Left lung (tissue), 10 donors: ENCODE measurements around the gene SLC48A1. TPM values are rescaled to one million over a fixed set of nuclear protein-coding genes. Genes with fewer than 3 reads are reported as not detected.

Experiments used
- ATAC-seq: fragments of 200-7000 bp; cut with Tn5 transposase; one replicate; pipeline ENCODE4 v1.9.1; 2020; ENCODE audit warnings: moderate library complexity
- DNase-seq, 4 donors: peaks; one replicate each; pipeline ENCODE4 v3.0.0-alpha.2; 2013 to 2020
- H3K27ac ChIP-seq, 2 donors: fragments of 200-600 bp; sonication (generic) in 1 of 2; one replicate each; pipeline versions ENCODE4 v1.5.0 to v1.8.0; 2020 to 2021
- H3K27me3 ChIP-seq, 2 donors: fragments of 200-600 bp; sonication (generic) in 1 of 2; one replicate each; pipeline versions ENCODE4 v1.5.0 to v1.8.0; 2020 to 2021
- H3K36me3 ChIP-seq, 2 donors: fragments of 200-600 bp; sonication (generic) in 1 of 2; one replicate each; pipeline versions ENCODE4 v1.5.0 to v1.8.0; 2020 to 2021
- H3K4me1 ChIP-seq, 2 donors: fragments of 200-600 bp; one replicate each; pipeline ENCODE4 v1.8.0; 2021
- H3K4me3 ChIP-seq, 2 donors: fragments of 200-600 bp; sonication (generic) in 1 of 2; one replicate each; pipeline versions ENCODE4 v1.5.0 to v1.8.0; 2020 to 2021; ENCODE audit warnings: mild to moderate bottlenecking in 1 of 2
- H3K9me3 ChIP-seq, 2 donors: fragments of 200-600 bp; sonication (generic) in 1 of 2; one replicate each; pipeline versions ENCODE4 v1.5.0 to v1.8.0; 2020 to 2021
- intact Hi-C, 2 donors: fragments of 100-400 bp; cut with DNase I; formaldehyde crosslinking; loops; one replicate each; pipeline versions ENCODE4 v1.11.2 to v1.14.2; 2022
- polyA plus RNA-seq, 6 donors: library from polyadenylated mRNA; unstranded; fragments of 120-200 nt; gene quantifications; one replicate each; pipeline ENCODE4 v1.2.1, GENCODE V29; 2013; ENCODE audit not compliant: insufficient read length in 6 of 6
- total RNA-seq, 2 donors: library from RNA; stranded (reverse); fragmentation: NEBNext Ultra II Directional; extraction: Animal tissue kit (Norgen Biotek cat#: 25700); gene quantifications; one replicate each; pipeline ENCODE4 v1.2.1, GENCODE V29; 2021
- TF ChIP-seq, protein P1 (sequence below), 2 donors: fragments of 200-600 bp; sonication (generic) in 1 of 2; IDR thresholded peaks; one replicate each; pipeline versions ENCODE4 v1.5.0 to v1.8.0; 2021; ENCODE audit warnings: antibody characterized with exemption in 2 of 2
- donor health status: DM: no; HTN: yes; CAD: no.
- donor health status: DM: no; HTN: no; CAD: no.

The SLC48A1 gene
- total and polyA plus RNA-seq, 8 donors, result 14.9 to 38.6 (median 18.3) TPM

DNA sequence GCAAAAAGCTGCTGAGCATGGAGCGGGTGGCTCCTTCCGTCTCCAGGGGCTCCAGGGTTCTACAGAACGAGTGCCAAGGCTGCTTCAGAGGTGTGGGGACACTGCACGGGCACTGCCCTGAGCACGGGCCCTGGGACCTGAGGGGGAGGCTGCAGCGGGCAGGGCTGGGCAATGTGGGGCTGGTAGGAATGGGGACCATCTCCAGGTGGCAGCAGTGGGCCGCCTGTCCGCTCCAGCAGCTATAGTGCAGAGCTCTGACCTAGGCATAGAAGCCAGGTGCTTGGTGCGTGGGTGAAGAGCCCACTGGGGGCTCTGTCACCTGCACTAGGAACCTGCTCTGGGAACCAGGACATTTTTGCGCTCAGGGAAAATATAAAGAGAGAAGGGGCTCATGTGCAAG is 24.4 kb downstream of the SLC48A1 start:
- H3K36me3 ChIP-seq, result peaks cover 3 to 66% of the 10 kb centered on the region in 2 donors

DNA sequence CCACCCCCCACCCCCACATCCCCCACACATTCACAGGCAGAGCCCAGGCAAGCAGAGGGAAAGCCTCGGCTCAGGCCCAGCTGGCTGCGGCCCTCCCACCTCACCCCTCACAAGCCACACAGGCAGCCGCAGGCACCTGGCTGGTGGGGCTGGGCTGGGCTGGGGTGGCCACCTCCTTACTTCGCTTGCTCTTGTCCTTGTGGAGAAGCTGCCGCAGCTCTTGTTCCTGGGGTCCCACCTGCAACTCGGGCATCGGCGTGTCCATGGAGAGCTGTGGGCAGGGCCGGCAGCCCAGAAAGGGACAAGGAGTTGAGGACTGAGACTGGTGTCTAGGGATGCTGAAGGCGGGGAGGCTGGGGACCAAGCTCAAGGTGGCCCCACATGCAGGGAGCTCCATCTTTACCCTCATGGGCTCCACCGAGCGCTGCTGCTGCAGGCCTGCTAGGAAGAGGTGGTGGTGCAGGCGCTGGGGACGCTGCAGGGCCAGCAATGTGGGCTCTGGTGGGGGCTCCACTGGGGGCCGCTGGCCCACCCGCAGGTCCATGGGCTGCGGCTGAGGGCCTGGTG is 25.4 kb downstream of the SLC48A1 start:
- H3K27me3 ChIP-seq, result no peaks in the 10 kb centered on the region
- ATAC-seq (no peak), DNase-seq (peak in 1 of 4 donors; percentile 60)
- H3K27ac ChIP-seq, result no peak overlapping the region
- peaks cover 3 to 56% of the 10 kb centered on the region in 2 donors for H3K36me3 ChIP-seq
- no peaks in the 10 kb centered on the region for H3K9me3 ChIP-seq
- peaks cover 32 to 45% of the 10 kb centered on the region in 2 donors for H3K4me1 ChIP-seq
- intact Hi-C loops, result loop anchor here in 1 of 2 donors (5.0 kb wide), 1 partner anchor 39 kb away; no protein-coding TSS in a partner anchor
- TF ChIP-seq, protein P1, sequence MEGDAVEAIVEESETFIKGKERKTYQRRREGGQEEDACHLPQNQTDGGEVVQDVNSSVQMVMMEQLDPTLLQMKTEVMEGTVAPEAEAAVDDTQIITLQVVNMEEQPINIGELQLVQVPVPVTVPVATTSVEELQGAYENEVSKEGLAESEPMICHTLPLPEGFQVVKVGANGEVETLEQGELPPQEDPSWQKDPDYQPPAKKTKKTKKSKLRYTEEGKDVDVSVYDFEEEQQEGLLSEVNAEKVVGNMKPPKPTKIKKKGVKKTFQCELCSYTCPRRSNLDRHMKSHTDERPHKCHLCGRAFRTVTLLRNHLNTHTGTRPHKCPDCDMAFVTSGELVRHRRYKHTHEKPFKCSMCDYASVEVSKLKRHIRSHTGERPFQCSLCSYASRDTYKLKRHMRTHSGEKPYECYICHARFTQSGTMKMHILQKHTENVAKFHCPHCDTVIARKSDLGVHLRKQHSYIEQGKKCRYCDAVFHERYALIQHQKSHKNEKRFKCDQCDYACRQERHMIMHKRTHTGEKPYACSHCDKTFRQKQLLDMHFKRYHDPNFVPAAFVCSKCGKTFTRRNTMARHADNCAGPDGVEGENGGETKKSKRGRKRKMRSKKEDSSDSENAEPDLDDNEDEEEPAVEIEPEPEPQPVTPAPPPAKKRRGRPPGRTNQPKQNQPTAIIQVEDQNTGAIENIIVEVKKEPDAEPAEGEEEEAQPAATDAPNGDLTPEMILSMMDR (IDR thresholded peaks at IDR 0.05), result no peak
- no peak overlapping the region for H3K4me3 ChIP-seq

More for the DNA sequence above, 24.4 kb downstream of the SLC48A1 start:
- intact Hi-C loops, result loop anchor here in 1 of 2 donors (5.0 kb wide), 1 partner anchor 40 kb away; no protein-coding TSS in a partner anchor
- peaks cover 22 to 35% of the 10 kb centered on the region in 2 donors for H3K4me1 ChIP-seq
- DNase-seq (no peak), ATAC-seq (peak; percentile 15)
- H3K9me3 ChIP-seq, result no peaks in the 10 kb centered on the region
- no peak overlapping the region for H3K27ac ChIP-seq
- H3K27me3 ChIP-seq, result no peaks in the 10 kb centered on the region
- TF ChIP-seq, protein P1 (IDR thresholded peaks at IDR 0.05), result peak in 1 of 2 donors; percentile 12
- no peak overlapping the region for H3K4me3 ChIP-seq

DNA sequence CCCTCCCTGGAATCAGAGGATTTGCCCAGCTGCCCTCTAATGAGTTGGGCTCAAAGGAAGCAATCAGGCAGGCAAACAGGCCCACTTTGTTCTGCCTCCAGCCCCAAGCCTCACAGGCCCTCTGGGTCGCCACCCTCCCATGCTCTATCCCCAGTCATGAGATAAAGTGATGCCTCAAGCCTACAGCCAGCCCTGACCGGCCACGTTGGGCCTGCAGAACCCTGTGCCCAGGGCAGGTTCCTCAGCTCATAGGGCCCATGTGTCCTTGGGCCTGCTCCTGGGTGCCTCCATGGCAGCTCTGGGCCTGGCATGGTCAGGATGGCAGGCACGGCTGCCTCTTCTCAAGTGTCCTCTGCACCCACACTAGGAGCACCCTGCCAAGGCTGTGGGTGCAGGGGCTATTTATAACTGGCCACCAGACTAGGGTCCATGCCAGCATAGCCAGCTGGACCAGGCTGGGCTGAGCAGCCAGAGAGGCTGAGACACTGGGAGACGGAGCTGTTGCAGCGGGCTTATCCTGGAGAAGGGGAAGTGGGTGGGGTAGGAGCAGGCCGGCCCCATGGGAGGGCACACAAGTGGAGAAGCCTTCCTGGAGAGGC is 26.4 kb downstream of the SLC48A1 start:
- Histone ChIP-seq H3K9me3 (no peaks in the 10 kb centered on the region), H3K27ac (peak overlapping the region in 1 of 2 donors; percentile 20), H3K4me3 (no peak overlapping the region), H3K4me1 (peaks cover 42 to 55% of the 10 kb centered on the region in 2 donors), H3K27me3 (no peaks in the 10 kb centered on the region), H3K36me3 (peaks cover 3 to 46% of the 10 kb centered on the region in 2 donors)
- intact Hi-C loops, result loop anchor here in 1 of 2 donors (5.0 kb wide), 1 partner anchor 38 kb away; no protein-coding TSS in a partner anchor
- DNase-seq (peak in 1 of 4 donors; percentile 84), ATAC-seq (peak; percentile 48)
- TF ChIP-seq, protein P1 (IDR thresholded peaks at IDR 0.05), result no peak

DNA sequence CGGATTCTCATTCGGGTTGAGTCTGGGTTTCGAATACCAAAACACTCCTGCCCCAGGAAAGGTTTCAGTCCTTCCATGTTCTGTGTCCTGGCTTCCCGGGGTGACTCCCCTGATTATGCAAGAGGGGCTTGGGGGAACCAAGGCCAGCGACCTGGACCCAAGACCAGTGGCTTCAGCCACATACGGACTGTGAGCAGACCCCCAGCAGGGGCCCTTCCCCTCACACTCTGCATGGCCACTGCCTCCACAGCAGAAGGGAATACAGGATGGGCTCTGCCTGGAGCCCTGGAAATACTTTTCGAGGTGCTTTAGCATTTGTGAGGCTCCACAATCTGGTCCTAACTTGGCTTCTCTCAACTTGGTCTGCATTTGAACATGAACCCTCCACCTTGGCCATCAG is 27.5 kb downstream of the SLC48A1 start:
- Histone ChIP-seq H3K27me3 (no peaks in the 10 kb centered on the region), H3K4me1 (peaks cover 48 to 66% of the 10 kb centered on the region in 2 donors), H3K27ac (peak overlapping the region in 1 of 2 donors; percentile 87), H3K9me3 (no peaks in the 10 kb centered on the region), H3K36me3 (peaks cover 3 to 41% of the 10 kb centered on the region in 2 donors), H3K4me3 (no peak overlapping the region)
- ATAC-seq (no peak), DNase-seq (peak in 1 of 4 donors; percentile 30)
- TF ChIP-seq, protein P1 (IDR thresholded peaks at IDR 0.05), result no peak
- intact Hi-C loops, result no loop called here
